Measurements from ENCODE around the gene TEX14.

DNA sequence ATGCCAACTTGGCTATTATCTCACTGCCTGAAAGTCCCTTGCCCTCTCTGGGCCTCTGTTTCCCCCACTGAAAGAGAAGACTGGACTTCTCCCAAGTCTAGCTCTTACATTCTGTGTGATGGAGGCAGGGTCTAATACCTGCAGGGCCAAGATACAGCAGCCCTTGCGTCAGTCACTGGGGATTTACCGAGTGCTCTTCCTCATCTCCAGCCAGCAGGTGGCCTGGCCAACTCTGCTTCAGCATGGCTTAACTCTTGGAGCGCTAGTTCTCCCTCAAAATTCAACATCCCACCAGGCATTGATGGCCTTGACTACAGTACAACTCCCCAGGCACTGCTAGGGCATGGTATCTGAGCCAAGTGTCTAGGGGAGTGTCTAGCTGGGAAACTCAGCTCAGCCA is 157.5 kb downstream of the TEX14 start:
- no peak for TF ChIP-seq POLR2A (IDR thresholded peaks at IDR 0.05)
- TF ChIP-seq, protein P1, sequence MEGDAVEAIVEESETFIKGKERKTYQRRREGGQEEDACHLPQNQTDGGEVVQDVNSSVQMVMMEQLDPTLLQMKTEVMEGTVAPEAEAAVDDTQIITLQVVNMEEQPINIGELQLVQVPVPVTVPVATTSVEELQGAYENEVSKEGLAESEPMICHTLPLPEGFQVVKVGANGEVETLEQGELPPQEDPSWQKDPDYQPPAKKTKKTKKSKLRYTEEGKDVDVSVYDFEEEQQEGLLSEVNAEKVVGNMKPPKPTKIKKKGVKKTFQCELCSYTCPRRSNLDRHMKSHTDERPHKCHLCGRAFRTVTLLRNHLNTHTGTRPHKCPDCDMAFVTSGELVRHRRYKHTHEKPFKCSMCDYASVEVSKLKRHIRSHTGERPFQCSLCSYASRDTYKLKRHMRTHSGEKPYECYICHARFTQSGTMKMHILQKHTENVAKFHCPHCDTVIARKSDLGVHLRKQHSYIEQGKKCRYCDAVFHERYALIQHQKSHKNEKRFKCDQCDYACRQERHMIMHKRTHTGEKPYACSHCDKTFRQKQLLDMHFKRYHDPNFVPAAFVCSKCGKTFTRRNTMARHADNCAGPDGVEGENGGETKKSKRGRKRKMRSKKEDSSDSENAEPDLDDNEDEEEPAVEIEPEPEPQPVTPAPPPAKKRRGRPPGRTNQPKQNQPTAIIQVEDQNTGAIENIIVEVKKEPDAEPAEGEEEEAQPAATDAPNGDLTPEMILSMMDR (IDR thresholded peaks at IDR 0.05): no peak
